Glutamatergic neuron (in vitro differentiated cells): ENCODE results near the gene NFKB1. TPM values are rescaled to one million over a fixed set of nuclear protein-coding genes. Genes with fewer than 3 reads are reported as not detected.

ENCODE experiments used
- DNase-seq: peaks from one replicate; pipeline ENCODE4 v3.0.0; 2022
- H3K27ac Mint-ChIP-seq: one replicate; pipeline ENCODE4 v1.8.0; 2020; ENCODE audit warnings: mild to moderate bottlenecking, mixed read lengths, inconsistent platforms; ENCODE audit not compliant: unreplicated experiment
- H3K27me3 Mint-ChIP-seq: one replicate; pipeline ENCODE4 v1.8.0; 2020; ENCODE audit warnings: mild to moderate bottlenecking, moderate library complexity, mixed read lengths, inconsistent platforms; ENCODE audit not compliant: unreplicated experiment
- H3K36me3 Mint-ChIP-seq: one replicate; pipeline ENCODE4 v1.8.0; 2020; ENCODE audit warnings: mild to moderate bottlenecking, mixed read lengths, inconsistent platforms; ENCODE audit not compliant: unreplicated experiment
- H3K4me1 Mint-ChIP-seq: one replicate; pipeline ENCODE4 v1.8.0; 2020; ENCODE audit warnings: mild to moderate bottlenecking, low read depth, mixed read lengths, inconsistent platforms; ENCODE audit not compliant: unreplicated experiment
- H3K4me3 Mint-ChIP-seq: one replicate; pipeline ENCODE4 v1.8.0; 2020; ENCODE audit warnings: mild to moderate bottlenecking, mixed read lengths, inconsistent platforms; ENCODE audit not compliant: unreplicated experiment
- H3K9me3 Mint-ChIP-seq: one replicate; pipeline ENCODE4 v1.8.0; 2020; ENCODE audit warnings: mild to moderate bottlenecking, moderate library complexity, mixed read lengths, inconsistent platforms; ENCODE audit not compliant: unreplicated experiment
- CTCF ChIP-seq: fragments of 200-600 bp; sonication (generic); IDR thresholded peaks from one replicate; pipeline ENCODE4 v1.5.0; 2021; ENCODE audit not compliant: partially characterized antibody, unreplicated experiment
- total RNA-seq: library from RNA; stranded (reverse); fragmentation: NEBNext Ultra II Directional; extraction: Animal tissue kit (Norgen Biotek cat#: 25700); gene quantifications from one replicate; pipeline ENCODE4 v1.2.1, GENCODE V29; 2021; ENCODE audit not compliant: unreplicated experiment

The NFKB1 gene
- total RNA-seq, 1 donor from 2014 or later: 3.2 TPM

DNA sequence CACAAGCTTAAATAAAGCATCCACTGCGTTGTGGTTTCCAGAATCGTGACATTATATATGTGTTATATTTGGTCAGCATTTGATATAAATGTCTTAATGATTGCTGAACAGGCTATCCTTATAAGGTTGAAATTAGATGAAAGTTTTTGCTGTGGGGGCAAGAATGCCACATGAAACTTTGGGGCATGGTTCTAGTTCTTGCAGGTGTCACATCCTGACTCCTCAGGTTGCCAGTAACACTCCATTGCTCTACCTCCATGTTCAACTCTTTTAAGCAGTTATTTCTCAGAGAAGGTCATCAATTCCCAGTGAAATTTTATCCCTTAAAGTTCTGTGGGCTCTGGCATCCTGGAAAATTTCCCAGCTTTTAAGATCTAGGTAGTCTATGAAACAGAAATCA is 33.7 kb downstream of the NFKB1 start:
- Mint-ChIP-seq H3K9me3 (no peaks in the 10 kb centered on the region), H3K4me3 (no peak overlapping the region), H3K4me1 (peaks cover 3% of the 10 kb centered on the region), H3K27me3 (no peaks in the 10 kb centered on the region), H3K36me3 (no peaks in the 10 kb centered on the region), H3K27ac (no peak overlapping the region)
- DNase-seq: no peak
- no peak for TF ChIP-seq CTCF

- no peaks in the 10 kb centered on the region for H3K9me3 Mint-ChIP-seq
- no peaks in the 10 kb centered on the region for H3K36me3 Mint-ChIP-seq
- peaks cover under 1% of the 10 kb centered on the region for H3K4me1 Mint-ChIP-seq
- DNase-seq: no peak
- H3K27me3 Mint-ChIP-seq: no peaks in the 10 kb centered on the region
- TF ChIP-seq CTCF: no peak
- no peak overlapping the region for H3K27ac Mint-ChIP-seq
- no peak overlapping the region for H3K4me3 Mint-ChIP-seq
These were observed 34.4 kb downstream of the NFKB1 start for GRCh38 chr4:102535398-102536082.

DNA sequence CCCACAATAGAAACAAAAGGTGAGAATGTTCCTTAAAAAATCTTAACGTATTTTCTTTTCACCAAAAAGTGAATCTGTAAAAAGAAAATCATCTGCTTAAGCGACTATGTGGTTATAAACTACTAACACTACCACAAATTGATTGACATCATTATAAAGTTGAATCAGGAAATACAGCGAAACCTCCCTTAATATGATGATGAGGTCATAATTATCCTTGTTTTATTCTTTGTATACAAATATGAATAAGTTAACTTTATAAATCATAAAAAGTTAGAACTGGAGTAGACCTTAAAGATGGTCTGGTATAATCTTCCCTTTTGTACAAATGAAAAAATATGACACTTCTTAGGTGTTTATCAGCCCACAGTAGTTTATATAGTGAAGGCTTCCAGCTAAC is 35.6 kb downstream of the NFKB1 start:
- no peaks in the 10 kb centered on the region for H3K36me3 Mint-ChIP-seq
- no peak for TF ChIP-seq CTCF
- H3K27me3 Mint-ChIP-seq: no peaks in the 10 kb centered on the region

GRCh38 chr4:102537269-102537668 is 36.1 kb downstream of the NFKB1 start:
- H3K4me1 Mint-ChIP-seq: no peaks in the 10 kb centered on the region
- H3K27me3 Mint-ChIP-seq: no peaks in the 10 kb centered on the region
- TF ChIP-seq CTCF: no peak
- H3K9me3 Mint-ChIP-seq: no peaks in the 10 kb centered on the region
- H3K27ac Mint-ChIP-seq: no peak overlapping the region
- no peaks in the 10 kb centered on the region for H3K36me3 Mint-ChIP-seq
- no peak for DNase-seq
- H3K4me3 Mint-ChIP-seq: no peak overlapping the region

More for the DNA sequence above, 35.6 kb downstream of the NFKB1 start:
- DNase-seq: no peak
- Mint-ChIP-seq H3K27ac (no peak overlapping the region), H3K4me3 (no peak overlapping the region), H3K9me3 (no peaks in the 10 kb centered on the region), H3K4me1 (no peaks in the 10 kb centered on the region)

- no peak overlapping the region for H3K4me3 Mint-ChIP-seq
- no peak overlapping the region for H3K27ac Mint-ChIP-seq
- no peak for TF ChIP-seq CTCF
- H3K9me3 Mint-ChIP-seq: no peaks in the 10 kb centered on the region
- peak; percentile 21 for DNase-seq
- no peaks in the 10 kb centered on the region for H3K4me1 Mint-ChIP-seq
- H3K36me3 Mint-ChIP-seq: no peaks in the 10 kb centered on the region
- H3K27me3 Mint-ChIP-seq: no peaks in the 10 kb centered on the region
These were observed 40.5 kb downstream of the NFKB1 start for GRCh38 chr4:102541697-102542096.
